Activated CD4-positive, alpha-beta memory T cell treated with anti-CD3 and anti-CD28 coated beads for 36 hours (primary cell): ENCODE results near the gene CLMN. TPM values are rescaled to one million over a fixed set of nuclear protein-coding genes. Genes with fewer than 3 reads are reported as not detected.

ENCODE experiments used
- CTCF ChIA-PET: fragments of 350-600 bp; sonication (Branson Sonifier 250); formaldehyde crosslinking; loops from one replicate; lab custom pipeline; 2021; ENCODE audit warnings: antibody characterized with exemption, inconsistent platforms; lab: Charles Lee
- POLR2A ChIA-PET: fragments of 350-600 bp; sonication (Branson Sonifier 250); formaldehyde crosslinking; loops from one replicate; lab custom pipeline; 2021; ENCODE audit warnings: antibody characterized with exemption; lab: Charles Lee
- DNase-seq: peaks from one replicate; pipeline ENCODE4 v3.0.0-alpha.2; 2020
- H3K27ac Mint-ChIP-seq: one replicate; pipeline ENCODE4 v1.8.0; 2021; ENCODE audit warnings: mixed read lengths
- H3K27me3 Mint-ChIP-seq: one replicate; pipeline ENCODE4 v1.8.0; 2021; ENCODE audit warnings: mixed read lengths
- H3K36me3 Mint-ChIP-seq: one replicate; pipeline ENCODE4 v1.8.0; 2021; ENCODE audit warnings: mixed read lengths
- H3K4me1 Mint-ChIP-seq: one replicate; pipeline ENCODE4 v1.8.0; 2021; ENCODE audit warnings: low read depth, mixed read lengths
- H3K4me3 Mint-ChIP-seq: one replicate; pipeline ENCODE4 v1.8.0; 2021; ENCODE audit warnings: mild to moderate bottlenecking, mixed read lengths
- H3K9me3 Mint-ChIP-seq: one replicate; pipeline ENCODE4 v1.8.0; 2021; ENCODE audit warnings: mixed read lengths
- intact Hi-C: fragments of 100-400 bp; cut with micrococcal nuclease; formaldehyde crosslinking; loops from one replicate; pipeline ENCODE4 v1.15.1; 2023
- total RNA-seq, 2 experiments: library from RNA; stranded (reverse); gene quantifications; one replicate each; pipeline ENCODE4 v1.2.3, GENCODE V29; 2021

Gene CLMN
- total RNA-seq, 2 experiments from 2014 or later, result 0.92 to 0.97 TPM

DNA sequence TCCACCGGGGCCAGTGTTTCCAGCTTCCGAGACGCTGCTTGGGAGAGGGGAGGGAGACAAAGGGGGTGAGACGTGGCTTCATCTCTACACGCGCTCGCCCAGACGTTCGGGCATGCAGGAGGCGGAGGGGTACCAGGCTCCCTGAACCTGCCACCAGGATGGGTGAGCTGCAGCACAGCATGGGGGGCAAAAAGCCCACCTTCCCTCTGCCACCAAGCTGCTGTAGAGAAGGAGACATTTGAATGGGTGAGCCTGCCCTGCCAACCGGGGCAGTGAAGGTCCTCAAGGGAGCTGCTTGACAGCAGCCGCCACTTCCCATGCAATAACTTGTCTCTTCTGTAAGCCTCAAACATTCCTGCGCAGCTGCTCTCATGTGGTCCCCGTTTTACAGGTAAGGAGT lies 83.9 kb downstream of the CLMN start:
- no peak for DNase-seq
- intact Hi-C loops, result no loop called here
- no peak overlapping the region for H3K4me3 Mint-ChIP-seq
- H3K27me3 Mint-ChIP-seq, result peaks cover 6% of the 10 kb centered on the region
- ChIA-PET CTCF (no interaction called here), POLR2A (no interaction called here)
- no peaks in the 10 kb centered on the region for H3K9me3 Mint-ChIP-seq
- H3K36me3 Mint-ChIP-seq, result no peaks in the 10 kb centered on the region
- H3K4me1 Mint-ChIP-seq, result no peaks in the 10 kb centered on the region
- H3K27ac Mint-ChIP-seq, result no peak overlapping the region

- ChIA-PET CTCF (interaction anchor here (0.6 kb wide), 1 partner anchor 9 kb away, joined by 3 read pairs; no protein-coding TSS in a partner anchor), POLR2A (no interaction called here)
- H3K27ac Mint-ChIP-seq, result no peak overlapping the region
- no peaks in the 10 kb centered on the region for H3K36me3 Mint-ChIP-seq
- DNase-seq, result no peak
- intact Hi-C loops, result no loop called here
- peaks cover 6% of the 10 kb centered on the region for H3K27me3 Mint-ChIP-seq
- no peak overlapping the region for H3K4me3 Mint-ChIP-seq
- H3K9me3 Mint-ChIP-seq, result no peaks in the 10 kb centered on the region
- H3K4me1 Mint-ChIP-seq, result no peaks in the 10 kb centered on the region
Observed at GRCh38 chr14:95235351-95235750, 84.4 kb downstream of the CLMN start.

GRCh38 chr14:95234426-95234825 lies 85.3 kb downstream of the CLMN start:
- no peak for DNase-seq
- H3K9me3 Mint-ChIP-seq, result no peaks in the 10 kb centered on the region
- H3K4me1 Mint-ChIP-seq, result no peaks in the 10 kb centered on the region
- H3K4me3 Mint-ChIP-seq, result no peak overlapping the region
- intact Hi-C loops, result no loop called here
- ChIA-PET POLR2A (no interaction called here), CTCF (no interaction called here)
- H3K36me3 Mint-ChIP-seq, result no peaks in the 10 kb centered on the region
- peaks cover 4% of the 10 kb centered on the region for H3K27me3 Mint-ChIP-seq
- H3K27ac Mint-ChIP-seq, result no peak overlapping the region

DNA sequence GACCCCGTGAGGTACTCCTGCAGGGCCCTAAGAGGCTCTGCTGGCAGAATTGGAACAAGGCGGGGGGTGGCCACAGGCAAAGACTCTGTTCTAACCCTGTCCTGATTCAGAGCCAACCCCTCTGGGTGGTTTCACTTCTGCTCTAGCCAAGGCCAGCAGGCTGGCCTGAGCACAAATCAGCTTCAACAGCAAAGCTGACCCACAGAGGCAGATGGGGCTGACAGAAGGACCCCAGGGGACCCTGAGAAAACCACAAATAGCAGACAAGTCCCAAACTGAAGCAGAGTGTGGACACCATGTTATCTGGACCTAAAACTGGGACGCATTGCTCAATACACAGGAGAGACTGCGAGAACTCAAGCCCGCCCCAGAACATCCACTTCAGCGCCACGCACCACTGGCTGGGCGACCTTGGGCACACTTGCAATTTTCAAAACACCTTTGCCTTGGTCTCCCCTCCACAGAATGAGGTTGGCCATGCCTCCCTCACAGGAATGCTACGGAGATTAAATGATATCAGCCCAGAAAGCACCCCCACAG lies 85.9 kb downstream of the CLMN start:
- Mint-ChIP-seq H3K36me3 (no peaks in the 10 kb centered on the region), H3K27ac (no peak overlapping the region), H3K4me3 (no peak overlapping the region), H3K4me1 (no peaks in the 10 kb centered on the region), H3K9me3 (no peaks in the 10 kb centered on the region), H3K27me3 (peaks cover 4% of the 10 kb centered on the region)
- ChIA-PET CTCF (no interaction called here), POLR2A (no interaction called here)
- intact Hi-C loops, result no loop called here
- no peak for DNase-seq

DNA sequence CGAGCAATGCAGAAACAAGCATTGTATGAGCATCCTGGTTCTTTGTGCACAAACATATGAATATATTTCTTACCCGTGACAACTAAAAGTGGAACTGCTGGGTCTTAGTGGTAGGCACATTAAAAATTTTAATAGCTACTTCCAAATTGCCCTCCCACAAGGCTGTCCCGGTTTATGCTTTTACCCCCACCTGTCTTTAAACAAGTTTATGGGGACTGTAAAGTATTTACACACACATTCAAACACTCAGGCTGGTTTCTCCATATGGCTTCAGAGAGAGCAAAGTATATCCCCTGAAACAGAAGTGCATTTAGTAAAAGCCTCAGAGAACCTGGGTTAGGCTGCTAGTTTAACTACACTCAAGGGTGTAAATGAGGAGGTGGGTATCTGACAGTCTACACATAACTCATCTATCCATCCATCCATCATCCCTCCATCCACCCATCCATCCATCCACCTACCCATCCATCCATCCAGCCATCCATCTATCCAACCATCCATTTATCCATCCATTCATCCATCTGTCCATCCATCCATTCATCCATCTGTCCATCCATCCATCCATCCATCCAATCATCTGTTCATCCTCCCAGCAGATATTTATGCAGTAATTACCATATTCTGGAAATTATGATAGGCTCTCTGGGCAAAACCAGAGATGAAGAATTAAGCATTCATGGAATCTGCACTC lies 86.7 kb downstream of the CLMN start:
- Mint-ChIP-seq H3K9me3 (no peaks in the 10 kb centered on the region), H3K27ac (no peak overlapping the region), H3K4me3 (no peak overlapping the region), H3K27me3 (peaks cover 4% of the 10 kb centered on the region), H3K4me1 (no peaks in the 10 kb centered on the region), H3K36me3 (no peaks in the 10 kb centered on the region)
- intact Hi-C loops, result no loop called here
- DNase-seq, result no peak
- ChIA-PET POLR2A (no interaction called here), CTCF (no interaction called here)

GRCh38 chr14:95231966-95232633 lies 87.6 kb downstream of the CLMN start:
- ChIA-PET CTCF (no interaction called here), POLR2A (no interaction called here)
- peaks cover 4% of the 10 kb centered on the region for H3K27me3 Mint-ChIP-seq
- intact Hi-C loops, result no loop called here
- DNase-seq, result no peak
- H3K36me3 Mint-ChIP-seq, result no peaks in the 10 kb centered on the region
- no peak overlapping the region for H3K4me3 Mint-ChIP-seq
- no peaks in the 10 kb centered on the region for H3K4me1 Mint-ChIP-seq
- no peaks in the 10 kb centered on the region for H3K9me3 Mint-ChIP-seq
- no peak overlapping the region for H3K27ac Mint-ChIP-seq

DNA sequence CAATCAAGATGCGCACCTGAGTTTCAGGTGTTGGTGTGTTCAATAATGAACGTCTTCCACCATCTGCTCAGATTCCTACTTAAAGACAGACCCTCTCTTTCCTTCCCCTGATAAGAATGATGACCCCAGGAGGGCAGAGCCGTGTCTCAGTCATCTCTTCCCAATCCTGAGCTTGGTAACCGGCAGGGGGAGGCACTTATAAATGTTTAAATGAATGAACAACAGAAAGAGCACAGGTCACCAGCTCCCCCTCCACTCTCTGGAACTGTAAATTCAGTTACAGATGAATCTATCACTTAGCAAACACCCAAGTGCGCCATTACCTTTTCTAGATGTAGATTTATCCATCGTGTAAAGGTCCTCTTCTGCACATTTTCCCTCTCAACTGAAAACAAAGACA lies 90.0 kb downstream of the CLMN start:
- intact Hi-C loops, result no loop called here
- Mint-ChIP-seq H3K36me3 (no peaks in the 10 kb centered on the region), H3K4me1 (no peaks in the 10 kb centered on the region), H3K27ac (no peak overlapping the region), H3K4me3 (no peak overlapping the region), H3K9me3 (no peaks in the 10 kb centered on the region), H3K27me3 (no peaks in the 10 kb centered on the region)
- CTCF ChIA-PET, result interaction anchor here (1.0 kb wide), 1 partner anchor 131 kb away, joined by 3 read pairs; no protein-coding TSS in a partner anchor
- DNase-seq, result no peak
- POLR2A ChIA-PET, result no interaction called here

GRCh38 chr14:95228240-95228639 lies 91.5 kb downstream of the CLMN start:
- Mint-ChIP-seq H3K36me3 (no peaks in the 10 kb centered on the region), H3K27me3 (no peaks in the 10 kb centered on the region), H3K27ac (no peak overlapping the region), H3K4me1 (no peaks in the 10 kb centered on the region), H3K9me3 (no peaks in the 10 kb centered on the region), H3K4me3 (no peak overlapping the region)
- no peak for DNase-seq
- intact Hi-C loops, result no loop called here
- ChIA-PET CTCF (no interaction called here), POLR2A (no interaction called here)

- intact Hi-C loops, result no loop called here
- ChIA-PET CTCF (no interaction called here), POLR2A (no interaction called here)
- Mint-ChIP-seq H3K9me3 (no peaks in the 10 kb centered on the region), H3K4me1 (no peaks in the 10 kb centered on the region), H3K27me3 (no peaks in the 10 kb centered on the region), H3K4me3 (no peak overlapping the region), H3K27ac (no peak overlapping the region), H3K36me3 (no peaks in the 10 kb centered on the region)
- DNase-seq, result no peak
Observed at GRCh38 chr14:95227279-95227860, 92.3 kb downstream of the CLMN start.

GRCh38 chr14:95226801-95227200 lies 92.9 kb downstream of the CLMN start:
- Mint-ChIP-seq H3K9me3 (no peaks in the 10 kb centered on the region), H3K4me1 (no peaks in the 10 kb centered on the region), H3K4me3 (no peak overlapping the region), H3K27me3 (no peaks in the 10 kb centered on the region), H3K27ac (no peak overlapping the region), H3K36me3 (no peaks in the 10 kb centered on the region)
- no peak for DNase-seq
- intact Hi-C loops, result no loop called here
- POLR2A ChIA-PET, result no interaction called here
- CTCF ChIA-PET, result no interaction called here

- DNase-seq, result no peak
- Mint-ChIP-seq H3K27ac (no peak overlapping the region), H3K27me3 (peaks cover 1% of the 10 kb centered on the region), H3K36me3 (no peaks in the 10 kb centered on the region), H3K4me1 (no peaks in the 10 kb centered on the region), H3K4me3 (no peak overlapping the region), H3K9me3 (no peaks in the 10 kb centered on the region)
- intact Hi-C loops, result no loop called here
- ChIA-PET CTCF (interaction anchor here (0.6 kb wide), 1 partner anchor 48 kb away, joined by 3 read pairs; no protein-coding TSS in a partner anchor), POLR2A (no interaction called here)
Observed at GRCh38 chr14:95225251-95225887, 94.3 kb downstream of the CLMN start.

DNA sequence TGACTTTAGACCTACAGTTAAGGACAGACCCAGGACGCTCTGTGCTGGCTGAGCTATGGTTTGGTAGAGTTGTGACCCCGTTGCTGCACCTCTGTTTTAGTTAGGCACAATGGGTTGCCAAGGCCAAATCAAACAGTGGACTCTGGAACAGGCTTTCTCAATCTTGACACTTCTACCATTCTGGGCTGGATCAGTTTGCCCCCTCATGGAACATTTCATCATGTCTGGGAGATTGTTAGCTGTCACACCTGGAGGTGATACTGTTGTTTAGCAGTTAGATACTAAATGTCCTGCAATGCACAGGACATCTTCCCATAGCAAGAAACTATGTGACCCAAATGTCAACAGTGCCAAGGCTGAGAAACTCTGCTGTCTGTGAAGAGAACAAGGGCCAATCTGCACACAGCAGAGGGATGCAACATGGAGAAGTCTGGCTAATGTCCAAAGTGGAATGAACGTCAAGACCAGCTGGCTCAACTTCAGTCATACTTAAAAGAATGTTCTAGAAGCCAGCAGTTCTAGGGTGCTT lies 96.8 kb downstream of the CLMN start:
- Mint-ChIP-seq H3K27ac (no peak overlapping the region), H3K4me3 (no peak overlapping the region), H3K9me3 (no peaks in the 10 kb centered on the region), H3K4me1 (no peaks in the 10 kb centered on the region), H3K36me3 (no peaks in the 10 kb centered on the region), H3K27me3 (peaks cover 1% of the 10 kb centered on the region)
- POLR2A ChIA-PET, result no interaction called here
- intact Hi-C loops, result no loop called here
- DNase-seq, result no peak
- CTCF ChIA-PET, result no interaction called here
